Naive B cell (primary cell): ENCODE measurements around the gene MRPS10. TPM values are rescaled to one million over a fixed set of nuclear protein-coding genes. Genes with fewer than 3 reads are reported as not detected.
A peak's percentile ranks its signal among the peaks of the same experiment; 100 is the strongest.
"Not testable (repeated sequence)": the region's sequence is repeated elsewhere in the genome, so short reads cannot be mapped to it uniquely, and the experiment has no call there.

ENCODE experiments used
- ATAC-seq, 2 donors: fragments of 150-1000 bp; cut with Tn5 transposase; 2 replicates each; pipeline ENCODE4 v1.10.0; 2021; ENCODE audit warnings: low read depth in 2 of 2, mild to moderate bottlenecking in 2 of 2, moderate library complexity in 2 of 2
- DNase-seq: peaks from one replicate; pipeline ENCODE4 v3.0.0; 2022
- H3K27ac Mint-ChIP-seq, 6 donors: one replicate each; pipeline ENCODE4 v1.8.0; 2020 to 2022; ENCODE audit warnings: mild to moderate bottlenecking in 6 of 6, mixed read lengths in 6 of 6, moderate library complexity in 5 of 6, inconsistent platforms in 2 of 6
- H3K27me3 Mint-ChIP-seq, 3 donors: one replicate each; pipeline ENCODE4 v1.8.0; 2021 to 2022; ENCODE audit warnings: mixed read lengths in 3 of 3, mild to moderate bottlenecking in 1 of 3
- H3K36me3 Mint-ChIP-seq, 2 donors: one replicate each; pipeline ENCODE4 v1.8.0; 2020 to 2022; ENCODE audit warnings: mixed read lengths in 2 of 2, inconsistent platforms in 1 of 2, mild to moderate bottlenecking in 1 of 2
- H3K4me1 Mint-ChIP-seq, 3 donors: one replicate each; pipeline ENCODE4 v1.8.0; 2020 to 2022; ENCODE audit warnings: mixed read lengths in 3 of 3, inconsistent platforms in 1 of 3, mild to moderate bottlenecking in 1 of 3, moderate library complexity in 1 of 3
- H3K4me3 Mint-ChIP-seq, 8 donors: one replicate each; pipeline ENCODE4 v1.8.0; 2020 to 2022; ENCODE audit warnings: mild to moderate bottlenecking in 8 of 8, mixed read lengths in 8 of 8, moderate library complexity in 8 of 8, inconsistent platforms in 2 of 8
- H3K9me3 Mint-ChIP-seq, 7 donors: one replicate each; pipeline ENCODE4 v1.8.0; 2020 to 2022; ENCODE audit warnings: mixed read lengths in 7 of 7, mild to moderate bottlenecking in 5 of 7, inconsistent platforms in 2 of 7, moderate library complexity in 1 of 7
- polyA plus RNA-seq, 6 donors: library from polyadenylated mRNA; unstranded; fragments of 300-500 nt; fragmentation: Illumina TruSeq; gene quantifications; one replicate each; pipeline ENCODE4 v1.2.3, GENCODE V29; 2021; ENCODE audit warnings: low read depth in 6 of 6

The MRPS10 gene
- polyA plus RNA-seq, 6 donors from 2014 or later, result 39.3 to 53.1 (median 50.2) TPM

- DNase-seq, result no peak
- Mint-ChIP-seq H3K4me1 (peaks cover 0 to 7% (median 2%) of the 10 kb centered on the region in 3 donors), H3K9me3 (no peaks in the 10 kb centered on the region), H3K36me3 (no peaks in the 10 kb centered on the region), H3K4me3 (no peak overlapping the region), H3K27me3 (peaks cover 16 to 26% (median 22%) of the 10 kb centered on the region in 3 donors), H3K27ac (no peak overlapping the region)
- ATAC-seq, result no peak
Observed at GRCh38 chr6:42175860-42176259, 41.8 kb downstream of the MRPS10 start.

DNA sequence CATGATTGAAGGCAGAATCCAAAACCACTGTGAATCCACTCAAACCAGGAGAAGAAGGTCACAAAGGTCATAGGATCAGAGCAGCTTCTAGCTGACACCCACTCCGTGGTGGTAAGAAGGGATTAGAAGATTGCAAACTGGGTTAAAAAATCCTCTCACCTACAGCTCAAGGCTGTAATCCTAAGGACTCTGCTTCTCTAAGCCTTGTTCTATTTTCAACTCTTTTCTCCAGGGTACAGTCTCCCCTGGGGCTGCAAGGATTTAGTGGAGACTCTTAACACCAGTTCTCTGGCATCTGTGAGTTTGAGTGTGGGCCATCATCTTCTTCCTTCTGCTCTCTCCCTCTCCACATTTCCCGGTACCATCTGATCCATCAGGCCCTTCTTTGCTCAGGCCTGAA lies 44.6 kb downstream of the MRPS10 start, which contains the start of gene GUCA1A:
GUCA1A (plus strand) TSS at position 264 of the 400 bp plus-strand sequence. CDS start 250 bp downstream, outside the sequence.
- DNase-seq (no peak), ATAC-seq (no peak)
- Mint-ChIP-seq H3K27me3 (peaks cover 11 to 18% (median 17%) of the 10 kb centered on the region in 3 donors), H3K27ac (peak within 1 kb of the TSS in 1 of 6 donors; percentile 76), H3K36me3 (no peaks in the 10 kb centered on the region), H3K4me1 (peaks cover 0 to 3% (median 2%) of the 10 kb centered on the region in 3 donors), H3K4me3 (peak within 1 kb of the TSS in 1 of 8 donors; percentile 77), H3K9me3 (no peaks in the 10 kb centered on the region)

- Mint-ChIP-seq H3K4me1 (no peaks in the 10 kb centered on the region), H3K36me3 (no peaks in the 10 kb centered on the region), H3K27ac (peak overlapping the region in 1 of 6 donors; percentile 76), H3K27me3 (peaks cover 7 to 19% (median 13%) of the 10 kb centered on the region in 3 donors), H3K9me3 (no peaks in the 10 kb centered on the region), H3K4me3 (no peak overlapping the region)
- DNase-seq (no peak), ATAC-seq (no peak)
Observed at GRCh38 chr6:42171813-42172581, 45.7 kb downstream of the MRPS10 start.

DNA sequence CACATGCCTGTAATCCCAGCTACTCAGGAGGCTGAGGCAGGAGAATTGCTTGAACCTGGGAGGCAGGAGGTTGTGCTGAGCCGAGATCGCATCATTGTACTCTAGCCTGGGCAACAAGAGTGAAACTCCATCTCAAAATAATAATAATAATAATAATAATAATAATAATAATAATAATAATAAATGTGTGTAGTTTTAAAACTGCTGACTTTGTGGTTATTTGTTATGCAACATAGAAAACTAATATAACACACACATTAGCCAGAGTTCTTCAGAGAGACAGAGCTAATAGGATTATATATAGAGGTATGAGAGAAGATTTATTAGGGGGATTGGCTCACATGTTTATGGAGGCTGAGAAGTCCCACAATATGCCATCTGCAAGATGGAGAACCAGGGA lies 47.9 kb downstream of the MRPS10 start:
- not testable (repeated sequence) for DNase-seq, H3K36me3 Mint-ChIP-seq, H3K9me3 Mint-ChIP-seq, H3K27ac Mint-ChIP-seq, H3K4me1 Mint-ChIP-seq, ATAC-seq, H3K4me3 Mint-ChIP-seq
- peaks cover 7 to 19% (median 11%) of the 10 kb centered on the region in 3 donors for H3K27me3 Mint-ChIP-seq

DNA sequence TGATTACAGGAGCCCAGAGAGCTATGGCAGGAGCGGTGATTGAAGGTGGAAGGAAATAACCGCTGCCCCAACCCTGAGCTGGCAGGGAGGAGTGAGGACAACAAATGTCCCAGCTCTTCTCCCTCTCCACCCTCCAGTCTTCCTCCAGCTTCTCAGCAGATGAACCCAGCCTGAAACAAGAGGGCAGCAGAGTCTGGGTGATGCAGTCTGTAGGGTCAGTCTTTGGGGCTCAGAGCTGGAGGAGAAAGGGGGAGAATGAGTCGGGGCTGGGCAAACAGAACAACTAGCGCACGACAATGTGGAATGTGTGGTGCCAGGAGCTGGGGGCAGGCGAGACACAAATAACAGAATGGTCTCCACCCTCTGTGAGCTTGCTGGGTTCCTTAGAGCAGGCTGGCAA lies 49.0 kb downstream of the MRPS10 start:
- DNase-seq, result no peak
- Mint-ChIP-seq H3K27ac (no peak overlapping the region), H3K36me3 (no peaks in the 10 kb centered on the region), H3K9me3 (no peaks in the 10 kb centered on the region), H3K27me3 (peaks cover 3 to 19% (median 11%) of the 10 kb centered on the region in 3 donors), H3K4me1 (peaks cover 3 to 6% (median 6%) of the 10 kb centered on the region in 3 donors), H3K4me3 (no peak overlapping the region)
- ATAC-seq, result no peak

- Mint-ChIP-seq H3K4me1 (peaks cover 7 to 15% (median 10%) of the 10 kb centered on the region in 3 donors), H3K36me3 (no peaks in the 10 kb centered on the region)
- peak; percentile 57 to 75 for ATAC-seq
Observed at GRCh38 chr6:42166444-42167141, 51.1 kb downstream of the MRPS10 start.

DNA sequence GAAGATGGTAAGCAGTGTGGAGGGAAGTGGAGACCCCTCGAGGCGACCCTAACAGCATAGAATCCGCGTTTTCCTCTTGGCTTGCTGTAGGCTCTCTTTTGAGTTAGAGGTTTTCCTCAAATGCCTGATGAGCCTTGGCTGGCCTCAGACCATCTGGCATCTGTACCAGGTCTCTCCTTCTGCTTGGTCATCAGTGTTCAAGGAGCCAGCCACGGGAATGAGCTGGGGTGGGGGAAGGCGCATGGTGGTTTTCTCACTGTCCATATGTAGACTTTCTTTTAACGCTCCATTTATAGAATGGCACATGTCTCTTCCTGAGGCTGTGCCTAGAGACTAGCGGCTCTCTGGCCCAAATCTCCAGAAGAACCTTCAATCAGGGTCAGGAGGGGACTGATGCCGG lies 52.6 kb downstream of the MRPS10 start:
- H3K4me1 Mint-ChIP-seq, result peaks cover 7 to 20% (median 10%) of the 10 kb centered on the region in 3 donors
- ATAC-seq, result no peak
- H3K4me3 Mint-ChIP-seq, result no peak overlapping the region
- H3K36me3 Mint-ChIP-seq, result no peaks in the 10 kb centered on the region
- H3K27me3 Mint-ChIP-seq, result peaks cover 3 to 32% (median 32%) of the 10 kb centered on the region in 3 donors
- DNase-seq, result no peak
- no peak overlapping the region for H3K27ac Mint-ChIP-seq
- no peaks in the 10 kb centered on the region for H3K9me3 Mint-ChIP-seq

More at GRCh38 chr6:42166444-42167141, 51.1 kb downstream of the MRPS10 start:
- no peaks in the 10 kb centered on the region for H3K9me3 Mint-ChIP-seq
- DNase-seq, result peak; percentile 62
- peak overlapping the region in 1 of 6 donors; percentile 70 for H3K27ac Mint-ChIP-seq
- H3K4me3 Mint-ChIP-seq, result no peak overlapping the region
- H3K27me3 Mint-ChIP-seq, result peaks cover 3 to 22% (median 17%) of the 10 kb centered on the region in 3 donors

GRCh38 chr6:42163981-42164380 lies 53.7 kb downstream of the MRPS10 start:
- Mint-ChIP-seq H3K9me3 (no peaks in the 10 kb centered on the region), H3K27me3 (peaks cover 3 to 31% (median 30%) of the 10 kb centered on the region in 3 donors), H3K4me3 (no peak overlapping the region), H3K36me3 (no peaks in the 10 kb centered on the region), H3K4me1 (peaks cover 7 to 20% (median 10%) of the 10 kb centered on the region in 3 donors), H3K27ac (no peak overlapping the region)
- ATAC-seq (no peak), DNase-seq (no peak)

GRCh38 chr6:42162812-42163211 lies 54.8 kb downstream of the MRPS10 start:
- ATAC-seq, result no peak
- Mint-ChIP-seq H3K27me3 (peaks cover 0 to 22% (median 21%) of the 10 kb centered on the region in 3 donors), H3K9me3 (no peaks in the 10 kb centered on the region), H3K4me1 (peaks cover 7 to 20% (median 10%) of the 10 kb centered on the region in 3 donors), H3K36me3 (no peaks in the 10 kb centered on the region), H3K4me3 (no peak overlapping the region), H3K27ac (no peak overlapping the region)
- no peak for DNase-seq

DNA sequence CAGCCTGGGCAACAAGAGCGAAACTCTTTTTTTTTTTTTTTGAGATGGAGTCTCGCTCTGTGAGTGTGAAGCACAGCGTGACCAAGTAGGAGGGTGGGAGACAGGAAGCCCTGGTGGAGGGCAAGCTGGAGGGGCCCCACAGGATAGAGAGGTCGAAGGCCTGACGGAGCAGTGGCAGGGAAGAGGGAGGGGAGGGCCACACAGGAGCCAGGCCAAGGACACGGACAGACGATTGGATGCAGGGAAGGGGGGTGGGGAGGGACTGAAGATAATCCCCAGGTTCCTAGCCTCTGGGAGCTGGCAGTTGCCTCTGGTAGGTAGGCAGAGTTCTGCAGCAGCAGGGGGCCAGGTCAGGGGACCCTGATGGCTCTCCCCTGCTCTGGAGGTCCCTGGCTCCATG lies 55.3 kb downstream of the MRPS10 start:
- H3K36me3 Mint-ChIP-seq, result no peaks in the 10 kb centered on the region
- no peak for ATAC-seq

DNA sequence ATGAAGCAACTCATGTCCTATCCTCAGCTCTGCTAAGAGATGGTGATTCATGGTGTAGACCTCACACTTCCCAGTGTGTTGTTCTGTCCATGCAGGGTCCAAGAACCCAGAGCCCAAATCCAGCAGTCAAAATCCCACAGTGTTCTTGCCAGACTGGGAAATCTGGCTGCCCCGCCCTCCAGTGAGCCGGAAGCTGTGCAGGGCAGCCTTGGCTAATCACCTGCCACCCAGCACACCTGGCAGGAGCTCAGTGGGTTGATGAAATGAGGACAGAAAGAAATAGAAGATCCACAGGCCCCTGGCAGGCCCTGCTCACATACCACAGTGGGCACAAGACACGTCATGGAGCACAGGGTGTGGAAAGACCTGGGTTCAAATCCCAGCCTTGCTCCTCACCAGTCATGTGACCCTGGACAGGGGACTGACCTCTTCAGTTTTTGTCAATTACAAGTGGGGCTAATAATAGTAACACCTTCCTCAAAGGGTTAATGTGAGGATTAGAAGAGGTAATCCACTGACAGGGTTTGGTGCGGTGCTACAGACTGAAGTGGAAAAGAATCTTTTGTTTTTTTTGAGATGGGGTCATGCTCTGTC lies 58.1 kb downstream of the MRPS10 start:
- Mint-ChIP-seq H3K4me3 (no peak overlapping the region), H3K4me1 (peaks cover 4 to 14% (median 4%) of the 10 kb centered on the region in 3 donors), H3K9me3 (no peaks in the 10 kb centered on the region), H3K27me3 (peaks cover 0 to 21% (median 16%) of the 10 kb centered on the region in 3 donors), H3K36me3 (no peaks in the 10 kb centered on the region), H3K27ac (no peak overlapping the region)
- no peak for DNase-seq
- no peak for ATAC-seq

More for the DNA sequence above, 55.3 kb downstream of the MRPS10 start:
- Mint-ChIP-seq H3K4me1 (peaks cover 7 to 20% (median 10%) of the 10 kb centered on the region in 3 donors), H3K27me3 (peaks cover 0 to 22% (median 21%) of the 10 kb centered on the region in 3 donors), H3K4me3 (no peak overlapping the region), H3K27ac (no peak overlapping the region), H3K9me3 (no peaks in the 10 kb centered on the region)
- DNase-seq, result no peak

DNA sequence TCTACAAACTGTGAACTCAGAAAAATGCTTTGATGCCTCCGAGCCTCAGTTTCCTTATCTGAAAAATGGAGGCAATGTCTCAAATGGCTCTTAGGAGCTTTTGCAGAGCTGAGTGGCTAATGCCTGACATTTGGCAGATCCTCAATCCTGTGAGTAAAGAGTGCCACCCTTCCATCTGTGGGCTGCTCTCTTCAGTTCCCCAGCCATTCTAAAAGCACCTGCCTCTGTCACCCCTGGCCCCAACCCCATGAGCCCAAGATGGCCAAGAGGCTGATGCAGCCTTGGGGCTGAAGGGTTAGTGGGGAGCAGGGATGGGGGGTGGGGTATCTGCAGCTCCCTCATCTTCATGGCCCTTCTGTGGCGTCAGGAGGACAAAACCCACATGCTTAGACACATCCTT lies 59.0 kb downstream of the MRPS10 start:
- peaks cover 4 to 14% (median 4%) of the 10 kb centered on the region in 3 donors for H3K4me1 Mint-ChIP-seq
- H3K27me3 Mint-ChIP-seq, result peaks cover 0 to 21% (median 19%) of the 10 kb centered on the region in 3 donors
- H3K9me3 Mint-ChIP-seq, result no peaks in the 10 kb centered on the region

GRCh38 chr6:42158011-42158410 lies 59.6 kb downstream of the MRPS10 start:
- no peaks in the 10 kb centered on the region for H3K36me3 Mint-ChIP-seq
- peaks cover 0 to 23% (median 21%) of the 10 kb centered on the region in 3 donors for H3K27me3 Mint-ChIP-seq
- DNase-seq, result no peak
- H3K4me3 Mint-ChIP-seq, result no peak overlapping the region
- peaks cover 4 to 14% (median 4%) of the 10 kb centered on the region in 3 donors for H3K4me1 Mint-ChIP-seq
- no peak overlapping the region for H3K27ac Mint-ChIP-seq
- no peak for ATAC-seq
- no peaks in the 10 kb centered on the region for H3K9me3 Mint-ChIP-seq

More for the DNA sequence above, 59.0 kb downstream of the MRPS10 start:
- Mint-ChIP-seq H3K4me3 (no peak overlapping the region), H3K27ac (no peak overlapping the region), H3K36me3 (no peaks in the 10 kb centered on the region)
- ATAC-seq (no peak), DNase-seq (no peak)
